ENCODE measurements around the gene DCTN1.

DNA sequence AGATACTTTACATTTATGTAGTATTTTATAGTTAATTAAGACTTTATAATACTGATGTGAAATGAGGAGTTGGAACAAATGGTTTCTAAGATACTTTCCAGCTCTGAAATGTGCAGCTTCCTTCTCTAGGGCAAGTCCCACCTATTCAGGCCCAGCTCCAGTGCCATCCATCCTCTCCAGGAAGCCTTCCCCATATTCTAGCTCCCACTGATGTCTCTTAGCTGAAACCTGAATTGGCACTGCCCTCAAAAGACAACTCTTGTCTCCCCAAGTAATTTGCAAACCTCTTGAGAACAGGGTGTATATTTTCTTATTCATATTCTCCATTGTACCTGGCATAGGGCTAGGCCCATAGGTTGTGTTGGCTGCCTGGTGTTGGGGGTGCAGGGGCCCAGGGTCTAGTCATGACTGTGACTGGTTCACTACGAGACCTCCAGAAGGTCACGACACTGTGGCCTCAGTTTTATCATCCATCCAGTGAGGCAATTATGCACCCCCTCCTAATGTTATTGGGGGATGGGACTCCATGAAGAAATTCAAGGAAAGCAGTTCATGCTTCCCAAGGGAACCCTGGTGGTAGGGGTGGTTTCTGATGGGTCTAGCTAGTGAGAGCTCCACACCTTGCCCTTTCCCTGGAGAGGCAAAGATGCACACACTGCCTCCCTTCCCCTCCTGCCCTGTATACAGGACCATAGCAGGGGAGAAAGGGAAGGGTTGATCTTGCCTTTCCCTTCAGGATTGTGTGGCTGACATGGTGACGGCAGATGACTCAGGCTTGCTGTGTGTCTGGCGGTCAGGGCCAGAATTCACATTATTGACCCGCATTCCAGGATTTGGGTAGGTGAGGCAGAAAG lies 44.3 kb upstream of the DCTN1 start:
- TF ChIP-seq PPARA (CRISPR knock-in tag; IDR thresholded peaks at IDR 0.05; ENCODE audit: borderline replicate concordance) (no peak), ARNTL (CRISPR knock-in tag; IDR thresholded peaks at IDR 0.05; ENCODE audit: borderline replicate concordance, low read depth) (no peak), ISL1 (CRISPR knock-in tag; IDR thresholded peaks at IDR 0.05) (no peak), GLIS3 (CRISPR knock-in tag; IDR thresholded peaks at IDR 0.05) (no peak), TOX (CRISPR knock-in tag; IDR thresholded peaks at IDR 0.05; ENCODE audit: borderline replicate concordance) (no peak), ZNF565 (CRISPR knock-in tag; conservative IDR thresholded peaks at IDR 0.05; ENCODE audit: low read depth) (no peak)
- TF ChIP-seq, protein P1, sequence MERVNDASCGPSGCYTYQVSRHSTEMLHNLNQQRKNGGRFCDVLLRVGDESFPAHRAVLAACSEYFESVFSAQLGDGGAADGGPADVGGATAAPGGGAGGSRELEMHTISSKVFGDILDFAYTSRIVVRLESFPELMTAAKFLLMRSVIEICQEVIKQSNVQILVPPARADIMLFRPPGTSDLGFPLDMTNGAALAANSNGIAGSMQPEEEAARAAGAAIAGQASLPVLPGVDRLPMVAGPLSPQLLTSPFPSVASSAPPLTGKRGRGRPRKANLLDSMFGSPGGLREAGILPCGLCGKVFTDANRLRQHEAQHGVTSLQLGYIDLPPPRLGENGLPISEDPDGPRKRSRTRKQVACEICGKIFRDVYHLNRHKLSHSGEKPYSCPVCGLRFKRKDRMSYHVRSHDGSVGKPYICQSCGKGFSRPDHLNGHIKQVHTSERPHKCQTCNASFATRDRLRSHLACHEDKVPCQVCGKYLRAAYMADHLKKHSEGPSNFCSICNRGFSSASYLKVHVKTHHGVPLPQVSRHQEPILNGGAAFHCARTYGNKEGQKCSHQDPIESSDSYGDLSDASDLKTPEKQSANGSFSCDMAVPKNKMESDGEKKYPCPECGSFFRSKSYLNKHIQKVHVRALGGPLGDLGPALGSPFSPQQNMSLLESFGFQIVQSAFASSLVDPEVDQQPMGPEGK (CRISPR knock-in tag; IDR thresholded peaks at IDR 0.05; ENCODE audit: borderline replicate concordance) = no peak

All from SK-N-SH treated with all-trans-retinoic acid at 6 μM for 48 hours (cell line).